Thoracic aorta (tissue), 2 donors: ENCODE results near the gene PTRH1. TPM values are rescaled to one million over a fixed set of nuclear protein-coding genes. Genes with fewer than 3 reads are reported as not detected.
"Not testable (repeated sequence)": the region's sequence is repeated elsewhere in the genome, so short reads cannot be mapped to it uniquely, and the experiment has no call there.

Experiments used
- ATAC-seq: fragments of 150-250 bp; one replicate; pipeline ENCODE4 v1.8.0; 2017; ENCODE audit warnings: low read depth; ENCODE audit not compliant: insufficient number of reproducible peaks, low FRiP score
- DNase-seq: peaks from one replicate; pipeline ENCODE4 v3.0.0-alpha.2; 2020; ENCODE audit warnings: low spot score
- H3K27ac ChIP-seq, 2 donors: fragments of 200-600 bp; sonication (generic); 1 replicate in 1 of 2; 2 replicates in 1 of 2; pipeline ENCODE4 v1.5.1; 2016; ENCODE audit warnings: mild to moderate bottlenecking in 2 of 2, moderate library complexity in 2 of 2
- H3K27me3 ChIP-seq: fragments of 200-600 bp; sonication (generic); replicated peaks from 2 replicates; pipeline ENCODE4 v1.6.0; 2016; ENCODE audit warnings: mild to moderate bottlenecking; ENCODE audit not compliant: insufficient read depth
- H3K36me3 ChIP-seq: fragments of 200-600 bp; sonication (generic); one replicate; pipeline ENCODE4 v1.5.1; 2016
- H3K4me1 ChIP-seq, 2 donors: fragments of 200-600 bp; sonication (generic); 1 replicate in 1 of 2; 2 replicates in 1 of 2; pipeline versions ENCODE4 v1.5.1 to v1.6.0; 2016; ENCODE audit warnings: low read depth in 2 of 2, mild to moderate bottlenecking in 1 of 2; ENCODE audit not compliant: control insufficient read depth in 1 of 2
- H3K4me3 ChIP-seq: fragments of 200-600 bp; sonication (generic); 2 replicates; pipeline ENCODE4 v1.5.1; 2016; ENCODE audit warnings: mild to moderate bottlenecking
- H3K9me3 ChIP-seq: fragments of 200-600 bp; sonication (generic); 2 replicates; pipeline ENCODE4 v1.5.1; 2016
- total RNA-seq, 2 donors: library from RNA; depleted of rRNA; stranded (reverse); fragments of >200 nt; gene quantifications; one replicate each; pipeline versions ENCODE4 v1.1.0 to v1.2.3, GENCODE V29; 2016
- TF ChIP-seq, protein P1 (sequence below): fragments of 200-600 bp; sonication (generic); IDR thresholded peaks from one replicate; pipeline ENCODE4 v1.5.1; 2019; ENCODE audit warnings: antibody characterized with exemption

Gene PTRH1
- total RNA-seq, 2 donors from 2014 or later = 9.3 to 25.9 TPM

DNA sequence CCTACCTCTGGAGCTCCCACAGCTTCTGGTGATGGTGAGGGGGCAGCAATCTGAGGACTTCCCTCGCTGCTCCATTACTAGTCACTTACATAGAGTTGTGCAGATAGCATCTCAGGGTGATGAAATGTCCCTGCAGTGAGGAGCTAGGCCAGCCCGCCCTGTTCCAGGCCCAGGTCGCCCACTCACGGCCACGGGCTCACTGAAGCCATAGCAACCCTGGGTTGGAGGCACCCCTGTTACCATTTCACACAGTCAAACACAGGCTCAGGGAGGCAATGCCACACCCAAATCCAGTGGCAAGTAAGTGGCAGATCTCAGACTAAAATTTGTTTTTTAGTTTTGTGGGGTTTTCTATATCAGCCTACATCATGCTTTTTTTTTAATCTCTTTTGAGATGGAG is 43.4 kb upstream of the PTRH1 start:
- Histone ChIP-seq H3K36me3 (no peaks in the 10 kb centered on the region), H3K9me3 (no peaks in the 10 kb centered on the region), H3K27me3 (peaks cover 3% of the 10 kb centered on the region), H3K27ac (no peak overlapping the region), H3K4me1 (peaks cover 0 to 8% of the 10 kb centered on the region in 2 donors), H3K4me3 (no peak overlapping the region)
- DNase-seq (no peak), ATAC-seq (no peak)
- TF ChIP-seq, protein P1, sequence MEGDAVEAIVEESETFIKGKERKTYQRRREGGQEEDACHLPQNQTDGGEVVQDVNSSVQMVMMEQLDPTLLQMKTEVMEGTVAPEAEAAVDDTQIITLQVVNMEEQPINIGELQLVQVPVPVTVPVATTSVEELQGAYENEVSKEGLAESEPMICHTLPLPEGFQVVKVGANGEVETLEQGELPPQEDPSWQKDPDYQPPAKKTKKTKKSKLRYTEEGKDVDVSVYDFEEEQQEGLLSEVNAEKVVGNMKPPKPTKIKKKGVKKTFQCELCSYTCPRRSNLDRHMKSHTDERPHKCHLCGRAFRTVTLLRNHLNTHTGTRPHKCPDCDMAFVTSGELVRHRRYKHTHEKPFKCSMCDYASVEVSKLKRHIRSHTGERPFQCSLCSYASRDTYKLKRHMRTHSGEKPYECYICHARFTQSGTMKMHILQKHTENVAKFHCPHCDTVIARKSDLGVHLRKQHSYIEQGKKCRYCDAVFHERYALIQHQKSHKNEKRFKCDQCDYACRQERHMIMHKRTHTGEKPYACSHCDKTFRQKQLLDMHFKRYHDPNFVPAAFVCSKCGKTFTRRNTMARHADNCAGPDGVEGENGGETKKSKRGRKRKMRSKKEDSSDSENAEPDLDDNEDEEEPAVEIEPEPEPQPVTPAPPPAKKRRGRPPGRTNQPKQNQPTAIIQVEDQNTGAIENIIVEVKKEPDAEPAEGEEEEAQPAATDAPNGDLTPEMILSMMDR = no peak

DNA sequence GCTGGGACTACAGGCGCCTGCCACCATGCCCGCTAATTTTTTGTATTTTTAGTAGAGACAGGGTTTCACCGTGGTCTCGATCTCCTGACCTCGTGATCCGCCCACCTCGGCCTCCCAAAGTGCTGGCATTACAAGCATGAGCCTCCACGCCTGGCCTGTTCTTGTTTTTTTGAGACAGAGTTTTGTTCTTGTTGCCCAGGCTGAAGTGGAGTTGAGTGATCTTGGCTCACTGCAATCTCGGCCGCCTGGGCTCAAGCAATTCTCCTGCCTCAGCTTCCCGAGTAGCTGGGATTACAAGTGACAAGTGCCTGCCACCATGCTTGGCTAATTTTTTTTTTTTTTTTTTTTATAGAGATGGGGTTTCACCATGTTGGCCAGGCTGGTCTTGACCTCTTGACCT is 41.3 kb upstream of the PTRH1 start:
- H3K4me1 ChIP-seq, H3K36me3 ChIP-seq, H3K4me3 ChIP-seq, DNase-seq, H3K27ac ChIP-seq, H3K9me3 ChIP-seq, H3K27me3 ChIP-seq, ATAC-seq: not testable (repeated sequence)

DNA sequence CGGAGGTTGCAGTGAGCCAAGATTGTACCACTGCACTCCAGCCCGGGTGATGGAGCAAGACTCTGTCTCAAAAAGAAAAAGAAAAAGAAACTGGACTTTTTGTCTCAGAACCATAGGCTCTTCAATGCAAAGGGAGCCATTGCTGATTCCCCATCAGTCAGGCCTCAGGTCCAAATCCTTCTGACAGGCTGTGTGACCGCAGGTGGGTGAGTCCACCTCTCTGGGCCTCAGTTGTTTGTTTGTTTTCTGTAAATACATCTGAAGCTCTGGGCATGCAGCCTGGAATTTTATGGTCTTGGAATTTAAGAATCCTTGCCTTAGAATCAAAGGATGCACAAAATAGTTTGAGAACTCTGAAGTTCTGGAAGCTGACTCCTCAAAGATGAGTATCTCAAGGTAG is 40.8 kb upstream of the PTRH1 start:
- Histone ChIP-seq H3K9me3 (no peaks in the 10 kb centered on the region), H3K27me3 (peaks cover 7% of the 10 kb centered on the region), H3K27ac (no peak overlapping the region), H3K36me3 (no peaks in the 10 kb centered on the region), H3K4me3 (no peak overlapping the region), H3K4me1 (peaks cover 0 to 8% of the 10 kb centered on the region in 2 donors)
- TF ChIP-seq, protein P1 = no peak
- DNase-seq = no peak
- no peak for ATAC-seq

DNA sequence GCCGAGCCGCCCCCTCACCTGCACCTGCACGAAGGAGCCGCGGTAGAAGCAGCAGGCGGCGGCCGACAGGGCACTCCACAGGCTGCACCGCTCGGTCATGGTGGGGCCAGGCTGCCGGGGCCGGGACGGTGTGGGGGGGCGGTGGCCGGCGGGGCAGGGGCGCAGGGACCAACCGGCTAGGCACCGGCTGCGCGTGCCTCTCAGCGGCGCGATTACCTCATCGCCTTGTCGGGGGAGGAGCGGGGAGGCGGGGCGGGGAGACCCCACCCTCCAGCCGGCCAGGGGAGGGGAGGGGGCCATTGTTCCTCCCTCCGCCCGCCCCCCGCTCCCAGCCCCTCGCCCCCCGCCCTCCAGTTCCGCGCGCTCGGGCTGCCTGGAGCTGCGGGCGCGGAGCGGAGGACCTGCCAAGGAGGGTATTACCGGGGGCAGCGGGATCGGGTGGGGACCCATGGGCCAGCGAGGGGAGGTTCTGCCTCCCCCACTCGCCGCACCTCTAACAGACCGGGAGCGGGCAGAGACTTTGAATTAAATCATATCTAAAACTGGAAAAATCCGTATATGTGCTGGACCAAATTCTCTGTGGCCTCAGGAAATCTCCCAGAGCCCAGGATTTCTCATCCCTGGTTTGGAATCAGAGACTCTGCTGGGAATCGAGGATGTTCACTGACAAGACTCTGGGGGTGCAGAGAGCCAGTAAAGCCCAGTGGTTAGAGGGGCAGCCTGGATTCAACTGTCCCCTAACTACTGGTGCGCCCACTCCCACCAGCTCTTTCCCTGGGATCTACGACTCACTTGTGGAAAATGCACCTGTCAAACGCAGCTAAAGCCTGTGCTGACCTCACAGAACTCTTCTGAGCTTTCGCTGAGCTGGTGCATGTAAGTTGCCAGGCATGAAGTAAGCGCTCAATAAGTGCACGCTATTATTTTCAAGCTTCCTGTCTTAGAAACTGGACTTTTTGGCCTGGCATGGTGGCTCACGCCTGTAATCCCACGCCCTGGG is 39.9 kb upstream of the PTRH1 start:
- no peaks in the 10 kb centered on the region for H3K9me3 ChIP-seq
- peaks cover 0 to 8% of the 10 kb centered on the region in 2 donors for H3K4me1 ChIP-seq
- DNase-seq (no peak), ATAC-seq (no peak)
- H3K36me3 ChIP-seq = peaks cover 6% of the 10 kb centered on the region
- H3K4me3 ChIP-seq = no peak overlapping the region
- TF ChIP-seq, protein P1 = no peak
- no peak overlapping the region for H3K27ac ChIP-seq
- peaks cover 7% of the 10 kb centered on the region for H3K27me3 ChIP-seq

DNA sequence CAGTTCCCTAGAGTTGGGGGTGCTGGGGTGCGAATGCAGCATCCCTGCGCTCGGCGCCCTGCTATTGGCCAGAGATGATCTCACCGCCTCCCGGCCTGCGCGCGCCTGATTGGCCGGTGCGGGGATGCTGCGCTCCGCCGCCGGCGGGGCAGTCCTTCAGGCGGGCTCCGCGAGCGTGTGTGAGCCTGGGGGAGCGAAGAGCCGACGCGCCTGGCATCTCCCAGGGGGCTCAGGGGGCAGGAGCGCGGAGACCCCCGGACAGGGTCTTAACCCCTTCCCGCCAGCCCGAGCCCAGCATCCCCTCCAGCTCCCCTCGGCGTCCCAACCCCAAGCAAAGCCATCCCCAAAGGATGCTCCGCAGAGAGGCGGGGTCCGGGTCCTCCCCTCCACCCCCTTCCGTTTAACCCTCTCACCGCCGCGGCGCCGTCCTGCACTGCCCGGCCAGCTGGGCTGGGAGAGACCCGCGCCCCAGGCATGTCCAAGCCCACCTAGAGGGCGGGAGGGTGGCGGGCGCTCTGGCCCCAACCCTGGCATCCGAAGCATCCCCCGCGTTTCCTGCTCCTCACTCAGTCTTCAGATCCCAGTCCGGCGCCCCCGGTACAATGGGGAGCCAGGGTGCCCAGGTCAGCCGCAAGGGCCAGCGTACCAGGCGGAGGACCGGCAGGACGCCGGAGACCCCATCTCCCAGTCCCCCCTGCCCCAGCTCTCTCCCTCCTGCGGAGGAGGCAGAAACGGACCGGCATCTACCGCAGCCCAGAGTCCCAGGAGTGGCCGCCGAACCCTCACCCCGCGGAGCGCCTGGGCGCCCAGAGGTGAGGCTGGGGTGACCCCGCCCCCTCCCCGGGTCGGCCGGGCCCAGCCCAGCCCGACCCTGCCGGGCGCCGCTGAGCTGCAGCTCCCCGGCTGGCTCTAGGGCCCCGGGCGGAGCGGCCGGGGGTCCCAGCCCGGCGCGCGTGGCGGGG is 38.9 kb upstream of the PTRH1 start:
- H3K4me1 ChIP-seq = peaks cover 0 to 8% of the 10 kb centered on the region in 2 donors
- DNase-seq (no peak), ATAC-seq (no peak)
- peaks cover 7% of the 10 kb centered on the region for H3K27me3 ChIP-seq
- TF ChIP-seq, protein P1 = no peak
- no peak overlapping the region for H3K4me3 ChIP-seq
- no peaks in the 10 kb centered on the region for H3K9me3 ChIP-seq
- H3K27ac ChIP-seq = no peak overlapping the region
- H3K36me3 ChIP-seq = peaks cover 6% of the 10 kb centered on the region
